ENCODE results near the gene NOSTRIN.

The NOSTRIN gene

DNA sequence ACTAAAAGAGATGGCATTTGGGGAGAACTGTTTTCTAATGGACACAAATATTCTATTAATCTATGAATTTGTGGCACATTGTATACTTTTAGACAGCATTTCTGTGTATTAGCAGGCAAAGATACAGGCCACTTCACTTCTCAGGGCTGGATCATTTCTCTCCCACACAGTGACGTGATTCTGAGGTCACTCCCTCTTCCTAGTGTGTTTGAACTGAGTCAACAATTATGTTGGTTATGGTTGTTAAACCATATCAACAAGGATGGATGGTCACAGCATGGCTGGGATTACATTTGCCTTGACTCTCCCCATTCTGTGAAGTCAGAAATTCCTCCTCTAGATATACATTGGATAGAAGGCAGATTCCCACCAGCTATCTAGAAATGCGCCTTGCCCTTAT lies 11.6 kb downstream of the NOSTRIN start:
- TF ChIP-seq CTCF (IDR thresholded peaks at IDR 0.05): no peak
- no peak overlapping the region for H3K9ac ChIP-seq
- H3K27me3 ChIP-seq (ENCODE audit: control insufficient read depth, insufficient read depth, low read length): no peaks in the 10 kb centered on the region
- H3K4me2 ChIP-seq (ENCODE audit: low read length): no peak overlapping the region
- no peaks in the 10 kb centered on the region for H3K9me3 ChIP-seq (ENCODE audit: control insufficient read depth, low read length)
- H3K79me2 ChIP-seq: no peaks in the 10 kb centered on the region
- peak overlapping the region; percentile 68 for H3K27ac ChIP-seq
- H2AFZ ChIP-seq: peak overlapping the region; percentile 31
- H3K4me3 ChIP-seq (ENCODE audit: low read depth, low read length): no peak overlapping the region
- H3K36me3 ChIP-seq (ENCODE audit: control insufficient read depth, insufficient read depth, low read length): no peaks in the 10 kb centered on the region
- H3K4me1 ChIP-seq: peaks cover 51% of the 10 kb centered on the region

DNA sequence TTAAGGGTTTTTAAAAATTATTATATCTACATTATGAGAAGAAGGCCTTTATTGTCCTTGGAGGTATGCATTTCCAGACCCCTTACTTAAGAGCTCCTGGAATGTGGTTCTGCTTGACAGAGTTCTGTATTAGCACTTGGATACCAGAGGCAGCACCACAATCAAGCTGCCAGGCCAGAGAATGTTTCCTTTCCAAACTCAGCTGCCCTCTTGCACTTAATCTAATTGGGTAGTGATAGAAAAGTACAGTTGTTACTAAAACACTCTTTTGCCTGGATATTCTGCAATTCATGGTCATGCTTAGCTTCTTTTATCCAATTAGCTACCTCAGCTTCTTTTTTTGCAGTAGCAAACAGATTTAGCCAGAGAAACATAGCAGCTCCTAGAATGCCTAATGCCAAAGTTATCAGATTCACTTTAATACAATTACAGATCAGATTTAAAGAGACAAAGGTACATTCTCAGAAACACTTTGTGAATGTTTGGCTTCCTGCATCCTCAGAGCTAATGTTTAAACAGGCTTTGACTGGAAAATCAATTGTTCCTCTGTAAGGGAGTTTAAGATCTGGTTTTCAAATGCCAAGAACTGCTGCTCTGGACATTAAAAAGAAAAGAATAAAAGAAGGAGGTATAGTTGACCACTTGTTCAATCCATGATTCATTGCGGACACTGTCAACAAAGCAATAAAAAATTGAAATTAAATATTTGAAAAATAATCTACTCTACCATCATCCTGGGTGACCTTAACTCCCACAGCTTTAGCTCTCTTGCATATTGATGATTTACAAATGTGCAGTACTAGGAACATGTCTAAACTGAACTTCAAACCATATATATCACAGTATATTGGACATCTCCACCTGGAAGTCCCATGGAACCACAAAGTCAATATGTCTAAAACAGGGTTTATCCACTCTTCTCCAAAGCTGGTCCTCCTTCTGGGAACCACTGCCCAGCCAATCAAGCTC lies 12.8 kb downstream of the NOSTRIN start:
- peak overlapping the region; percentile 36 for H2AFZ ChIP-seq
- no peaks in the 10 kb centered on the region for H3K79me2 ChIP-seq
- no peak for TF ChIP-seq CTCF (IDR thresholded peaks at IDR 0.05)
- peak overlapping the region; percentile 68 for H3K27ac ChIP-seq
- H3K27me3 ChIP-seq (ENCODE audit: control insufficient read depth, insufficient read depth, low read length): no peaks in the 10 kb centered on the region
- H3K9ac ChIP-seq: no peak overlapping the region
- no peaks in the 10 kb centered on the region for H3K36me3 ChIP-seq (ENCODE audit: control insufficient read depth, insufficient read depth, low read length)
- no peak overlapping the region for H3K4me3 ChIP-seq (ENCODE audit: low read depth, low read length)
- H3K4me1 ChIP-seq: peaks cover 44% of the 10 kb centered on the region
- no peaks in the 10 kb centered on the region for H3K9me3 ChIP-seq (ENCODE audit: control insufficient read depth, low read length)
- peak overlapping the region; percentile 14 for H3K4me2 ChIP-seq (ENCODE audit: low read length)

DNA sequence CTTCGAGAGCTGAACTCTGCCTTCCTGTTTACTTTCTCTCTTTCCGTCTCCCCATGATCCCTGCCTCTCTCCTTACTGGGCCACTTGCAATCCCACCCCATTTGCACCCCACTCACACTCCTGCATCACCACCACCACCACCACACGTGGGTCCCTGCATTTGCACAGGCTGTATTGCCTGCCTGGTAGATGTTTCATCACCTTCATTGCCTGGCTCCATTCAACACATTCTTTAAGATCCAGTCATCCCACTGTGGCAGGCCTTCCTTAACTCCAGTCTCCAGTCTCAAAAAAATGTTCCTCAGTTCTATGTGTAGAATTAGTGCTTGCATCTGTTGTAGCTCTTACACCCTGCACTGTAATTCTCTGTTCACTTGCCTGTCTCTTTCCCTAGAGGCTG lies 13.9 kb downstream of the NOSTRIN start:
- Histone ChIP-seq H2AFZ (peak overlapping the region; percentile 36), H3K27ac (no peak overlapping the region), H3K4me1 (peaks cover 42% of the 10 kb centered on the region), H3K4me3 (ENCODE audit: low read depth, low read length) (no peak overlapping the region), H3K36me3 (ENCODE audit: control insufficient read depth, insufficient read depth, low read length) (no peaks in the 10 kb centered on the region), H3K9ac (no peak overlapping the region), H3K9me3 (ENCODE audit: control insufficient read depth, low read length) (no peaks in the 10 kb centered on the region), H3K27me3 (ENCODE audit: control insufficient read depth, insufficient read depth, low read length) (no peaks in the 10 kb centered on the region), H3K79me2 (no peaks in the 10 kb centered on the region), H3K4me2 (ENCODE audit: low read length) (no peak overlapping the region)
- no peak for TF ChIP-seq CTCF (IDR thresholded peaks at IDR 0.05)

DNA sequence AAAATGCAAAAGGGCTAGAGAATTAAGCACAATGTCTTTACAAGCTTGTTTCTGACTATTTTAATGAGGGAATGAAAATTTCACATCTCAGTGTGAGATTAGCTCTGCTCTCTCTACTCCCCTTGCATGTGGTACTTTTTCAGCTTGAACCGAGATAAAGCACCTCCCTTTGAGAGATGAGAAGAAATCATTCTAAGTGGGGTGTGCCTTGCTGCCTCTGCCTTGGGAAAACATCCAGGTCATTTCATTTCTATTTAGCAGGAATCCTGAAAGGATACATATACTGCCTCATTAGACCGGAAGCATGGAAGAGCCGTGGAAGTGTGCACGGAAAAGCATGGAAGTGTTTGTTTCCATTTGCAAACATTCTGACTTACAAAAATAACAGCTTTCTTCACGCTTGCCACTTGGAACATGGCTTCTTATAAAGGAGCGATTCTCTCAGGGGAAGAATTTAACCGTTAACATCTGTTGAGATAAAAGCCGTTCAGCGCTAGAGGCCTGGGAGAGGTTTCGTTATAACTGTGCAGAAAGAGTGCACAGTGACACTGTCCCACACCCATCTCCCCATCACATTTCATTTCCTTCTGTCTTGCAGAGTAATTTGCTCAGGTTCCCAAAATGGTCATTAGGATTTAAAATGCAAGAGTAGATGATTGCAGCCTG lies 16.7 kb downstream of the NOSTRIN start:
- Histone ChIP-seq H3K27ac (no peak overlapping the region), H3K36me3 (ENCODE audit: control insufficient read depth, insufficient read depth, low read length) (no peaks in the 10 kb centered on the region), H2AFZ (no peak overlapping the region), H3K4me1 (peaks cover 18% of the 10 kb centered on the region), H3K9ac (no peak overlapping the region), H3K27me3 (ENCODE audit: control insufficient read depth, insufficient read depth, low read length) (no peaks in the 10 kb centered on the region), H3K4me2 (ENCODE audit: low read length) (no peak overlapping the region), H3K4me3 (ENCODE audit: low read depth, low read length) (no peak overlapping the region), H3K9me3 (ENCODE audit: control insufficient read depth, low read length) (no peaks in the 10 kb centered on the region), H3K79me2 (no peaks in the 10 kb centered on the region)
- TF ChIP-seq CTCF (IDR thresholded peaks at IDR 0.05): no peak
